ENCODE results near the gene TMEM245. TPM values are rescaled to one million over a fixed set of nuclear protein-coding genes. Genes with fewer than 3 reads are reported as not detected.

The TMEM245 gene
- polyA plus RNA-seq, 1 donor from 2014 or later: 14.5 TPM

GRCh38 chr9:109120204-109120789 lies 550 bp upstream of the TMEM245 start:
- peaks cover 27 to 29% (median 28%) of the 10 kb centered on the region in 3 donors for H3K4me1 Mint-ChIP-seq
- no peaks in the 10 kb centered on the region for H3K9me3 Mint-ChIP-seq
- peak overlapping the region; percentile 88 to 99 (median 96) for H3K4me3 Mint-ChIP-seq
- H3K36me3 Mint-ChIP-seq: peaks cover 4% of the 10 kb centered on the region
- H3K27me3 Mint-ChIP-seq: no peaks in the 10 kb centered on the region
- H3K27ac Mint-ChIP-seq: peak overlapping the region in 2 of 3 donors; percentile 19 to 80

DNA sequence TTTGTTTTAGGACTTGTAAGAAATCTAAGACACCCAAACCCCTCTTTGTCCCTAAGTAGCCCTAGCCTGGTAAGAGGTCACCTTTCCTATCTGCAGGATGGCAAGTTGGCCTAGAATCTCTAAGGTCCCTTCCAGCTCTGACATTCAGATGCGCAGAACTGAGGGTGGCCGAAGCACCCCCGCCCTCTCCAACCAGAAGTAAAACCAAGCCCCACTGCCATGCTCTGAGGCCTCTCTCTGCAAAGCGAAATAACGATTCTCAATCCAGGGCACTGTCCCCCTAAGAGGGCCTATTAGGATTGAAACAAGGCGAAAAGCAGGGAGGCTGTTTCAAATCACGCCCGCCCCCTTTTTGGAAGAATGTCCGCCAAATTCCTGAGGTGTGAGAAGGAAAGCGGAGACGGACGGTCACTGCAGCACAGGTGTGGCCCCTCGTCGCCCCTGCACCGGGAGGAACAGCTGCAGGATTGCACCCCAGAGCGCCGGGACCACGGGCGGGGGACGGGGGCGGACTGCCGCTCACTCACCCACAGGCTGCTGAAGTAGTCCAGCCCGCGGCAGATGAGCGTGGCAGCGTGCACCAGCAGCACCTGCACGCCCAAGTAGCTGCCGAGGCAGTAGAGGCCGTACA lies 824 bp downstream of the TMEM245 start:
- Mint-ChIP-seq H3K27ac (peak overlapping the region in 1 of 3 donors; percentile 80), H3K4me1 (peaks cover 35 to 40% (median 38%) of the 10 kb centered on the region in 3 donors), H3K9me3 (no peaks in the 10 kb centered on the region), H3K27me3 (no peaks in the 10 kb centered on the region), H3K4me3 (peak overlapping the region; percentile 88 to 99 (median 96)), H3K36me3 (peaks cover 6% of the 10 kb centered on the region)

GRCh38 chr9:109117856-109118807 lies 1.6 kb downstream of the TMEM245 start:
- Mint-ChIP-seq H3K9me3 (no peaks in the 10 kb centered on the region), H3K27me3 (no peaks in the 10 kb centered on the region), H3K27ac (peak overlapping the region in 1 of 3 donors; percentile 80), H3K4me3 (peak overlapping the region; percentile 88 to 99 (median 96)), H3K36me3 (peaks cover 6% of the 10 kb centered on the region), H3K4me1 (peaks cover 36 to 44% (median 44%) of the 10 kb centered on the region in 3 donors)

DNA sequence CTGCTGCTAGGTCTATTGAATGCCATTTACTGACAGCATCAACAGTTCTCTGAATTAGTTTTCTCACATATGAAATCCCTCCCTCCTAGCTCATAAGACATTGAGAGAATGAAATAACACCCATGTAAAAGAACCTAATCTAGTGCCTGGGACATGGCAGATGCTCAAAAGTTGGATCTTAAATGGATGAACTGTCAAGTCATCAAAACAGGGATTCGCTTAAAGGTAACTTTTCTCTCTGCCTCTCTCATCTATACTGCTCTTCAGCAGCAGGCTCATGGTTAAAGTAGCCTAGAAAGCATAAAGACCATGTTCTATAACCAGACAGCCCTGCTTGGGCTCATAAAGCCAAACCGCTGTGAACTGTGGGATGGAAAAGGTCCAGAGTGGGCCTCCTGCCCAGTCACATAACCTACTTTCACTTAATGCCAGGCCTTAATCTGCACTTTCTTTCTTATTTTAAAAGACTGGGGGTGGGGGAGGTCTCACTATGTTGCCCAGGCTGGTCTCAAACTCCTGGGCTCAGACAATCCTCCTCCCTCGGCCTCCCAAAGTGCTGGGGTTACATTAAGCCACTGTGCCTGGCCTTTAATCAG lies 3.7 kb downstream of the TMEM245 start:
- no peak overlapping the region for H3K27ac Mint-ChIP-seq
- peak overlapping the region in 2 of 4 donors; percentile 39 to 57 for H3K4me3 Mint-ChIP-seq
- H3K36me3 Mint-ChIP-seq: peaks cover 6% of the 10 kb centered on the region
- H3K27me3 Mint-ChIP-seq: no peaks in the 10 kb centered on the region
- H3K9me3 Mint-ChIP-seq: no peaks in the 10 kb centered on the region
- peaks cover 42 to 60% (median 52%) of the 10 kb centered on the region in 3 donors for H3K4me1 Mint-ChIP-seq

GRCh38 chr9:109114670-109115069 lies 5.1 kb downstream of the TMEM245 start:
- H3K4me3 Mint-ChIP-seq: peak overlapping the region in 2 of 4 donors; percentile 33 to 70
- no peaks in the 10 kb centered on the region for H3K27me3 Mint-ChIP-seq
- H3K4me1 Mint-ChIP-seq: peaks cover 48 to 67% (median 59%) of the 10 kb centered on the region in 3 donors
- no peaks in the 10 kb centered on the region for H3K9me3 Mint-ChIP-seq
- peaks cover 6% of the 10 kb centered on the region for H3K36me3 Mint-ChIP-seq
- H3K27ac Mint-ChIP-seq: no peak overlapping the region

- no peaks in the 10 kb centered on the region for H3K9me3 Mint-ChIP-seq
Observed at GRCh38 chr9:109113892-109114609, 5.7 kb downstream of the TMEM245 start.

DNA sequence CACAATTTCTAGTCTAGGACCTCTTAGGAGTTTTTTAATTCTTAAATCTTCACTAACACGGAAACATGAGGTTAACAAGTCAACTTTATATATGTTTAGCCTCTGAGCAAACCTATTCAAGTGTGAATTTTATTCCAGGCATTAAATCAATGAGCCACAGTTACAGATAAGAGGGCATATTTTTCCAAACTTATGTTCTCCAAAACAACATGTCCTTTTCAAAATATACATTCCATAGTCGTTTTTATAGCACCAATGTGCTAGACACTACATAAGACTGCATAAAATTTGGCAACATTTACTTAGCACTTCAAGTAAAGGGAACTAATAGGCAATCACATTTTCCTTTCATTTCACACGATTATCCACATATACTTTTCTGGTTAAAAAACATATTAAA lies 6.5 kb downstream of the TMEM245 start:
- no peak overlapping the region for H3K4me3 Mint-ChIP-seq

More at GRCh38 chr9:109113892-109114609, 5.7 kb downstream of the TMEM245 start:
- Mint-ChIP-seq H3K4me1 (peaks cover 51 to 70% (median 65%) of the 10 kb centered on the region in 3 donors), H3K36me3 (peaks cover 6% of the 10 kb centered on the region), H3K4me3 (peak overlapping the region in 2 of 4 donors; percentile 63 to 70), H3K27me3 (no peaks in the 10 kb centered on the region), H3K27ac (no peak overlapping the region)

GRCh38 chr9:109110329-109111021 lies 9.3 kb downstream of the TMEM245 start:
- Mint-ChIP-seq H3K4me3 (peak overlapping the region in 2 of 4 donors; percentile 34 to 73), H3K9me3 (no peaks in the 10 kb centered on the region), H3K27me3 (no peaks in the 10 kb centered on the region), H3K36me3 (peaks cover 4% of the 10 kb centered on the region), H3K4me1 (peaks cover 42 to 66% (median 58%) of the 10 kb centered on the region in 3 donors), H3K27ac (peak overlapping the region in 1 of 3 donors; percentile 27)

More for the DNA sequence above, 6.5 kb downstream of the TMEM245 start:
- peaks cover 52 to 72% (median 66%) of the 10 kb centered on the region in 3 donors for H3K4me1 Mint-ChIP-seq
- H3K27me3 Mint-ChIP-seq: no peaks in the 10 kb centered on the region
- H3K36me3 Mint-ChIP-seq: peaks cover 6% of the 10 kb centered on the region
- H3K9me3 Mint-ChIP-seq: no peaks in the 10 kb centered on the region
- peak overlapping the region in 1 of 3 donors; percentile 39 for H3K27ac Mint-ChIP-seq

GRCh38 chr9:109109967-109110328 lies 9.8 kb downstream of the TMEM245 start:
- H3K36me3 Mint-ChIP-seq: peaks cover 4% of the 10 kb centered on the region
- H3K9me3 Mint-ChIP-seq: no peaks in the 10 kb centered on the region
- H3K4me1 Mint-ChIP-seq: peaks cover 42 to 69% (median 58%) of the 10 kb centered on the region in 3 donors
- peak overlapping the region in 2 of 4 donors; percentile 34 to 39 for H3K4me3 Mint-ChIP-seq
- H3K27ac Mint-ChIP-seq: no peak overlapping the region
- no peaks in the 10 kb centered on the region for H3K27me3 Mint-ChIP-seq

DNA sequence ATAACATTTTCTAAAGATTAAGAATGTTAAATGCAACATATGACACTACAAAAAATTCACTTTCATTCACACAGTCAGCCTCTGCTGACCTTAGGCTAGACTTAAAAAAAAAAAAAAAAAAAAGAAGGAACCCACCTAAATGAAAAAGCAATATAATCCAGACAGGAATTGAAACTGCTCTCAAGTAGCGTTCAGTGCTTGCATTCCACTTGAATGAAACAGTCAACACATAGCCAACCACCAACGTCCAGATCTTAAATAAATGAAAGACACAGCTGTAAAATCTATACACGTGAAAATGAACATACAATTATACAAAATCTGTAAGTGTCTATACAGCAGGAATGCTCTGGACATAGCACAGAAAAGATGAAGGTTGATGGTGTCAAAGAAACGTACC lies 11.4 kb downstream of the TMEM245 start:
- Mint-ChIP-seq H3K9me3 (no peaks in the 10 kb centered on the region), H3K4me1 (peaks cover 34 to 62% (median 48%) of the 10 kb centered on the region in 3 donors), H3K27ac (no peak overlapping the region), H3K4me3 (no peak overlapping the region), H3K36me3 (peaks cover 8% of the 10 kb centered on the region), H3K27me3 (no peaks in the 10 kb centered on the region)

GRCh38 chr9:109107402-109108240 lies 12.1 kb downstream of the TMEM245 start:
- Mint-ChIP-seq H3K27ac (no peak overlapping the region), H3K4me3 (peak overlapping the region in 2 of 4 donors; percentile 39 to 77), H3K4me1 (peaks cover 33 to 64% (median 48%) of the 10 kb centered on the region in 3 donors), H3K27me3 (no peaks in the 10 kb centered on the region), H3K9me3 (no peaks in the 10 kb centered on the region), H3K36me3 (peaks cover 11% of the 10 kb centered on the region)

GRCh38 chr9:109101810-109102209 lies 17.9 kb downstream of the TMEM245 start:
- H3K27ac Mint-ChIP-seq: peak overlapping the region in 1 of 3 donors; percentile 76
- peaks cover 12 to 50% (median 35%) of the 10 kb centered on the region in 3 donors for H3K4me1 Mint-ChIP-seq
- no peaks in the 10 kb centered on the region for H3K9me3 Mint-ChIP-seq
- peaks cover 14% of the 10 kb centered on the region for H3K36me3 Mint-ChIP-seq
- H3K4me3 Mint-ChIP-seq: peak overlapping the region in 2 of 4 donors; percentile 18 to 29
- no peaks in the 10 kb centered on the region for H3K27me3 Mint-ChIP-seq

DNA sequence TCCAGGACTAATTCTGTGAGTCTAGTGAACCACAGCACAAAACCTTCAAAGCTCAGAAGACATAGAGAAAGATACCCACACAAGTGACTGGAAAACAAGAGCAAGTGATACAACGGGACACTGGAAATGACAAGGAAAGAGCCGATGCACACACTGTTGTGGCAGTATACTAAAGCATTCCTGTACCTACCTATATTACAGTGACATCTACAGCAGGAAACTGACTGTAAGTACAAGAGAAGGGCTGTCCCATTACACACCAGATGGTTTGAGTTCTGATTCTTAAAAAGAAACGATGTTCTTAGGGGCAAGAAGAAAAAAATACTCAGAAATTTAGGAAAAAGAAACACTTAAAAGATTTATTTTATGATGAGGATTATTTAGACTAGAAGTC lies 18.5 kb downstream of the TMEM245 start:
- Mint-ChIP-seq H3K27me3 (no peaks in the 10 kb centered on the region), H3K9me3 (no peaks in the 10 kb centered on the region), H3K4me3 (no peak overlapping the region), H3K27ac (no peak overlapping the region), H3K4me1 (peaks cover 14 to 52% (median 32%) of the 10 kb centered on the region in 3 donors), H3K36me3 (peaks cover 12% of the 10 kb centered on the region)
